NCI-H1417 (cell line): Measurements from ENCODE around the gene RPS15.
"Not testable (repeated sequence)": the region's sequence is repeated elsewhere in the genome, so short reads cannot be mapped to it uniquely, and the experiment has no call there.

Experiments
- DNase-seq, 3 experiments: peaks; one replicate each; lab custom pipeline; 2025; lab: John Stamatoyannopoulos, UW

The RPS15 gene

DNA sequence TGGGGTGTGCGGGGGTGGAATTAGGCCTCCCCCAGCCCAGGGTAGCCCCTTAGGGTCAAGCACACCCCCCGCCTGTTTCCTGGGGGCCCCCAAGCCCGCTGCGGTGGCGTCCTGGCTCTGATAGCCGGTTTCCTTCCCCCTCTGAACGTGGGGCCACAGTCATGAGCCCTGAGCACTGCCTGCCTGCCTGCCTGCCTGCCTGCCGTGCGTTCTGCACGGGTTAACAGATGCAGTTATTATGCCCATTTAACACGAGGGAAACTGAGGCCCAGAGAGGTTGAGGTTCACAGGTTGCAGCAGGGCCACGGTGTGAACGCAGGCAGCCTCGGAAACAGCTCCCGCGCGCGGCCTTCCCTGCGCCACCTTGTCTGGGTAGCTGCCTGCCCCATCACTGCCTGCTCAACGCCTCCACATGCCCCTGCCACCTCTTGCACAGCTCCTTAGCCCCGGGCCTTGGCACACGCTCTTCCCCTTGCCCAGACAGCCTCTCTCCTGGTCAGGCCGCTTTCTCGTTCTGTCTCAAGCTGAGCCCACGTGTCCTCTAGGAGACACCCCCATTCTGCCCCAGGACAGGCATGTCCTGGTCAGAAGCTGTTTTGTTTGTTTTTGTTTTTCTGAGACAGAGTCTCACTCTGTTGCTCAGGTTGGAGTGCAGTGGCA lies 35.7 kb upstream of the RPS15 start:
- no peak for DNase-seq

DNA sequence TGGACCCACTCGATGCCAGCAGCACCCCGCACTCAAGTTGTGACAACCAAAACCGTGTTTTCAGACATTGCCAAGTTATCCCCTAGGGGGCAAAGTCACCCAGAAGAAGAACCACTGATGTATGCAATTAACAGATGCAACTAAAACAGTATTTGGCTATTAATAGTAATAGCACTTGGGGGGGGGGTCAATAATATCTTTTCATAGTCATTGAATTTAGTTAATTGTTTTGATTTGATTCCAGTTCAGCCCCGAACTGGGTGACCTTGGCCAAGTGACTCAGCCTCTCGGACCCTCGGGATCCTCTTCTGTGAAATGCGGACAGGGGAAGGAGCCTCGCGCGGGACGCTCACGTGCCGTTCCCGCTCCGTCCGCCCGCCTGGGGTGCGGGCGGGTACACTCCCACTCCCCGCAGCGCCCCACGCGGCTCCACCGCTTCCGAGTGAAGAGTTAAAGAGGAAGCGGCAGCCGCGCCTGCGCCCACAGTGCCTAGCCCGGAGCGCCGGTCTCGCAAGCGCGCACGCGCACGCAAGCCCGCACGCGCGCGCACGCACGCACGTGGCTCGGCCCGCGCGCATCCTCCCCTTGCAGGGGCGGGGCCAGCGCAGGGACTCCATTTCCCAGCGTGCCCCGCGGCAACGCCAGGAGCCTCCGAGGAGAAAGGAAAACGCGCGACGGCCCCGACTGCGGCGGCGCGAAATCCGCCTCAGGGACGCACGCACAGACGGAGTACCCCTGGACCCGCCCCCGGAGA lies 31.2 kb upstream of the RPS15 start:
- peak; percentile 99 to 100 (median 99) for DNase-seq

DNA sequence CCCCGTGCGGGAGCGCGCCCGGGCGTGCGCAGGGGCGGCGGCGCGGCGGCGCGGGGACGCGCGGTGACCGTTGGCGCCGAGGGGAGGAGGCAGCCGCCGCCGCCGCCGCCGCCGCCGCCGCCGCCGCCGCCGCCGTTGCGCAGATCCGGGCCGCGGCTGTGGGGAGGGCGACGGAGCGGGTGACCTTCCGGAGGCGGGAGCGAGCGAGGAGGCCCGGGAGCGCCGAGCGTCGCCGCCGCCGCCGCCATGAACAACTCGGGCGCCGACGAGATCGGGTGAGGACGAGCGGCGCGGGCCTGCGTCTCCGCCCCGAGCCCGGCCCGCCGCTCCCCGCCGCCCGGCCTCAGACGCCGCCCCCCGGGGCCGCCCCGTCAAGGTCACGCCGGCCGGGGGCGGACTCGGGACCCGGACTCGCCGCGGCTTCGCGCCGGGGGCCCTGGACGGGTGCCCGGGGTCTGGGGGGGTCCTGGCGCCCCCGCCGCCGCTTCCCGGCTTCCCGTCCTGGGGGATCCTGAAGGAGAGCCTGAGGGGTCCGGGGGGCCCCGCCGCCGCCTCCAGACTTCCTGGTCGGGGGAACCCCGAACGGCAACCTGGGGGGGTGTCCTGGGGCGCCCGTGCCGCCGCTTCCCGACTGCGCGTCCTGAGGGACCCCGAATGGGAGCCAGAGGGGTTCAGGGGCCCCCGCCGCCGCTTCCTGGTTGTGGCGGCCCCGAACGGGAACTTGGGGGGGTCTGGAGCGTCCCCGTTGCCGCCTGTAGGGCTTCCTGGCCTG lies 30.5 kb upstream of the RPS15 start, which contains the start of gene DAZAP1:
TSS of gene DAZAP1 (plus strand) at position 59 of the 772 bp plus-strand sequence. CDS start at position 247, 188 bp downstream.
- DNase-seq = peak in 2 of 3 experiments; percentile 45 to 55

DNA sequence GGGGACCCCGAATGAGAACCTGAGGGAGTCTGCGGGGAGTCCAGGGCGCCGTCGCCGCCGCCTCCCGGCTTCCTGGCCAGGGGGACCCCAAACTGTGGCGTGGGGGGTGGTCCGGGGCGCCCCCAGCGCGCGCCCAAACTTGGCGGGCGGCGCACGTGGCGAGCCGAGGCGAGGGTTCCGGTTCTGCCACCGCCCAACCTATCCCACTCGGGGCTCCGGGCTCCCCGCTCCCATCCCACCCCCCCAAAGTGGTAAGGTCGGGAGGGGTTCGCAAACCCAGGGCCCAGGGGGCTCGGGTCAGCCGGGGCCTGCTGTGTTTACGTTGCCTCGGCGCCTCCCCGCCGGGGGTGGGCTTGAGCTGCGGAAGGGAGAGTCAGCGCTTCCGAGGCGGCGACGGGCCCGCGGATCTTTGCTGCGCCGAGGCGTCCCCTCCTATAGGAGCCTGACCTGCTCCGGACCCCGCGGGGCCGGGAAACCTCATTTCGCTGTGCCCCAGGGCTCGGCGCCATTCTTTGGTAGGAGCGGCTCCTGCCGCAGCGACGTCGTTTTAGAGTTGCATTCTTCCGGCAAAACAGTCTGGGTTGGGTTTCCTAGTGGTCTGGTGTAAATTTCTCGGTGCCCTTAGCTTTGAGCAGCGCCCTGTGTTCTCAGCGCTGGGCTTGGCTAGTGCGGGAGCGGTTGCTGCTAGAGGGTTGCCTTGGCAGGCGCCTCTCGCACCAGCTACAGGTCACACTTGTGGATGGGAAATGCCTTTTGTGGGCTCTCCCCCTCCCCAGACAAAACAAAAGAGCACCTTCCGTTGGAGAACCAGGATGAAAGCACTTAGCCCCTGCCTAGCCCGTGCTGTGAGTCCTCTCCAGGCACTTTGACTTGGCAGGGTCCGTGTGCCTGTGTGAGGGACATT lies 29.6 kb upstream of the RPS15 start:
- DNase-seq = peak; percentile 34 to 58 (median 54)

DNA sequence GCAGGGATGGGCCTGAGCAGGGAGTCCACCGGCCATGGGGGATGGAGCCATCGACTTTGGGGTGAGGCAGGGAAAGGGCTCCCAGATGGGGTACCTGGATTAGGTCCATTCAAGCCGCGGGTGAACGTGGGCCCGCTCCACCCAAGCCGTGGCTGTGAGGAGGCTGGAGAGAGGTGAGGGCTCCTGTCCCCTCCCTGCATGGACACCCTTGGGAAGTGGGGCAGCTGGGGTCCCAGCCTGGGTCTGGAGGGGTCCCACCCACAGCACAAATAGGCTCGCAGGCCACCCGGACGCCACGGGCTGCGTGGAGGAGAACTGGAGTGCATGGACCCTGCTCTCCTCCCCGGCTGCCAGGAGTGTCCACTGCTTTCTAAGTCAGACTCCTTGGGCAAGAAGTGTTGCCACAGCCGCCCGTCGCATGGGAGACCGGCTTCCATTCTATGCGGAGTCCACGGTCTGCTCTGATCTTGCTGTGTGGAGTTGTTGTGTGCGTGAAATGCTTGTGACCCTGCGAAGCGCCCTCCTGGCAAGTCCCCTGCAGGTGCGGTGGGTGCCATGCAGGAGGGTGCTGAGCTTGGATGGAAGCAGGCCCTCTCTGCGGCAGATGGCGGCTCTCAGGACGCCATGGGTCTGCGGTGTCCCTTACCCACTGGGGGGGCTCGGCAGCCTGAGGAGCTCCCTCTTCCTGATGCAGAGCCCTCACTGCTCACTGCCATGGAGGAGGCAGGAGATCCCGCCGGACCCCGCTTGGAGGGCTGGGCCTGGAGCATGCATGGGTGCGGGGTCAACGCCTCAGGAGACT lies 28.8 kb upstream of the RPS15 start:
- DNase-seq = no peak

DNA sequence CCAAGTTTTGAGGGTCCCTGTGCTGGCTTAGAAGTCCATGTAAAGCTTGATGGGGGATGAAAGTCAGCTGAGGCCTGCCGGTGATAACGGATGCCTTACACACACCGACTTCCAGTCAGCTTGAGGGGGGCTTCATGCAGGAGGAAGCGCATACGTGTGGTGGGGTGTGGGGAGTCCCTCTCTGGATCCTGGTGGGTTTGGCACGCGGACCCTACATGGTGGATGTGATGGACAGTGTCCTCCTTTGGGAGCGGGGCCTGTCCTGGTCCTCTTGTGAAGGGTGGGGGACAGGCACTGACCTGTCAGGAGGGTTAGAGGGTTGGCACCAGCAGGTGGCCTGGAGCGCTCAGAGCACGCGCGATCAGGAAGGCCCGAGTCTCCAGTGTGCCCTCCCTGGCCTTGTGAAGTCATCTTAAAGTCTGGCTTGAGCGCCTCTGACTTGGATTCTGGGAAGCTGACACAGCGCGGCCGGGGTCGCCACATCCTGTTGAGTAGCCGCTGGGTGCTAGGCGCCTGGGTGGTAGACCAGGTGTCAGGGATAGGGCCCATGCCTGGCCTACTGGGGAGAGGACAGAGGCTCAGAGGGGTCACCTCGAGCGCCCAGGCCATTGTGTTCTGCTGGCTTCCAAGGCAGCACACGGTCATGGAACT lies 27.9 kb upstream of the RPS15 start:
- no peak for DNase-seq

DNA sequence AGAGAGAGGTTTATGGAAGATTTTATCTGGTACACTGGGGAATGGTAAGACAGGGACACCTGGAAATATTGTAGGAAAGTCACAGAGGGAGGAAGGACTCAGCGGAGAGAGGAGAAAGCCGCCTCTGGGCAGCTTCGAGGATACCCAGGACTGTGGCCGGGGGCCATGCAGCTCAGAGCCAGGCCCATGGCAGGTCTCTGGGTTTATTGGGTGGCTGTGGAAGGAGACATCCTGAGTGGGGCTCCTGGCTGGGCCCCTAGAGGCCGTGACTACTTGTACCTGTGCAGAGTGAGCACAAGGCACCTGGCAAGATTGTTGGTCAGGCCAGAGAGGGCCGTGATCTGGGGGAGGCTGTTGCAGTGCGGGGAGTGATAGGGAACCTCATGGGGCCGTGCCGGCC lies 27.4 kb upstream of the RPS15 start:
- no peak for DNase-seq

DNA sequence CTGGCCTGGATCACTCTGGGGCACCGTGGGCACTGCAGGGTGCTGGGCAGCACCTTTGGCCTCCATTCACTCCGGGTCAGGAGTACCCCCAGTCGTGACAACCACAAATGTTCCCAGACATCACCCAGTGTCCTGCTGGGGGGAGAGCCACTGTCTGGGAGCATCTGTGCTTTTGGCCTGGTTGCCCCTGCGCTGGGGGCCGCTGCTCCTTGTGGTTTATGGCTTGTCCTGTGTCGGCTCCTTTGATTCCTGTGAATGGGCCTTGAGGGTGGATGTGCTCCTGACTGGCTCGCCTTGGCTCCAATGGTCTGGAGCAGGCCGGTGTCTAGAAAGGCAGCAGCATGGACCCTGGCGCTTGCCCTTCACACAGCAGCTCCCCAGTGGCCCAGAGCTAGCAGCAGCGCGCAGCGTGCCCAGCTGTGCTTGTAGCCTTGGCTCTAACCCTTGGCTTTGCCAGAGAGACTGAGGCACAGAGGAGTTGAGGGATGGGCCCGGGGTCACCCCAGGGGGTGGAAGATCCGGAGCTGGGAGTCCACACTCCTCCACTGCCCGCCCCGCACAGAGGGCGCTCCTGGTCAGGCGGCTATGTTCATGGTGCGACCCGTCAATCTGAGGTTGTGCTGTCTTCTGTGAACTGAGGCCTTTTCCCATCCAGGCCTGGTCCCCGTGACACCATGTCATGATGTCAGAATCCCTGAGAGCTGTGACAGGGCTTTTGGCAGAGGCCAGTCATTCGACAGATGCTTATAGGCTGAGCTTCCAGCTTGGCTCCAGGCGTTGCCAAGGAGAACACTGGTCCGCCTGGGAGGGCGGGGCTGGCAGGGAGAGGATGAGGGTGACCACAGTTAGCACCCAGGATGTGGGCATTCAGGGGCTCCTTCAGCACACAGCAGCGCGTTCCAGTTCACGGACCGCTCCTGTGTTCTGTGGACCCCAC lies 26.7 kb upstream of the RPS15 start:
- DNase-seq = no peak

DNA sequence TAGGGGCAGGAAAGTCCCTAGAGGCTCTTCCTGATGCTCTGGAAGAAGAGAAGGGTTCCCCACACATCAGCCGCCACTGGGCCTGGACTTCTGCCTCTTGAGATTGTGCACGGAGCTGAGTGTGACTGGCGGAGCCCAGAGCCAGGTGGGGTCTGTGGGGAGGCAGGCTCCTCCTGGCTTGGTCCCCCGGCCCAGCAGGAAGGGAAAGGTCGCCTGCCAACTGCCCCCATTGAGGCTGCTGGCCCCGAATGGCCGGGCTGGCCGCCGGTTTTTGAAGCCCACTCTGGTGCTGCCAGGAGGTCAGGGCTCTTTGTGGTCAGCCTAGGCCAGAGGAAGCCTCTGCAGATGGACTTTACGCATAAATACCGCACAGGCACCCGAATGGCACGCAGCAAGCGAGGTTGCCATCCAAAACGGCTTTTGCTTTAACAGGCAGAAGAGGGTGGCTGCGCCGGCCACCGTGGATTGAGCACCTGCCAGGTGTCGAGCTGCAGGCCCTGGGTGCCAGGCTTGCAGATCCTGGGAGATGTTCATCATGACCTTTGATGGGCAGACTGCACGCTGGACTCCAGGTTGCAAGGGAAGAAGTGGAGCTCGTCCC lies 25.8 kb upstream of the RPS15 start:
- no peak for DNase-seq

DNA sequence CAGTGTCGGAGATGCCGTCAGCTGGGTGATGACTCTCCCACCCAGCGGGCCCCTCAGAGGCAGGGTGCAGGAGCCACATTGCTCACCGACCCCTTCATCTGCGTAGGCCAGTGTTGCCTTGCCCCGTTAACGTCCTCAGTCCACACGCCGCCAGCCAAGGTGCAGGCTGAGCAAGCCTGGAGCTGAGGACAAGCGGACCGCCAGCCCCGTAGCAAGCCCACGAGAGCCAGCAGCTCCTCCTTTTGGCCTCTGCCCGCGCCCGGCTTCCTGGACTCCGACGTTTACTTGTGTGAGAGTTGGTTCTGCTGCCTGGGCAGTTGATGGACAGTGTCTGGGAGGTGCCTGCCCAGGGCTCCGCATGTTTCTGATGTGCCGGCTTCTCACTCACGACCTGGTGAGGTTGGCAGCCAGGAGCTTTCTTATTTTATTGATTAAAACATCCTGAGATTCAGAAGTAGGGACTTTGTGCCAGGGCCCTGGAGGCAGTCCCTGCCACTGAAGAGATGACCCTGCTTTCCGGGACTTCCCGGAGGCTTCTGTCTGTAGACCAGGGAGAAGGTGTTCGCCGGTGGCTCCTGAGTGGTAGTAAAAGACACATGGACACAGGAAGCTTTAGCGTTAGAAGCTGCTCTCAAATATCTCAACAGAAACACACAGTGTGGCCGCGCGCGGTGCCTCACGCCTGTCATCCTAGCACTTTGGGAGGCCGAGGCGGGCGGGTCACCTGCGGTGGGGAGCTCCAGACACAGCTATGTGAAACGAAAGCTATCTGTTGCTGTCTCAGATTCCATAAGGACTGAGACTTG lies 25.0 kb upstream of the RPS15 start:
- DNase-seq = no peak

DNA sequence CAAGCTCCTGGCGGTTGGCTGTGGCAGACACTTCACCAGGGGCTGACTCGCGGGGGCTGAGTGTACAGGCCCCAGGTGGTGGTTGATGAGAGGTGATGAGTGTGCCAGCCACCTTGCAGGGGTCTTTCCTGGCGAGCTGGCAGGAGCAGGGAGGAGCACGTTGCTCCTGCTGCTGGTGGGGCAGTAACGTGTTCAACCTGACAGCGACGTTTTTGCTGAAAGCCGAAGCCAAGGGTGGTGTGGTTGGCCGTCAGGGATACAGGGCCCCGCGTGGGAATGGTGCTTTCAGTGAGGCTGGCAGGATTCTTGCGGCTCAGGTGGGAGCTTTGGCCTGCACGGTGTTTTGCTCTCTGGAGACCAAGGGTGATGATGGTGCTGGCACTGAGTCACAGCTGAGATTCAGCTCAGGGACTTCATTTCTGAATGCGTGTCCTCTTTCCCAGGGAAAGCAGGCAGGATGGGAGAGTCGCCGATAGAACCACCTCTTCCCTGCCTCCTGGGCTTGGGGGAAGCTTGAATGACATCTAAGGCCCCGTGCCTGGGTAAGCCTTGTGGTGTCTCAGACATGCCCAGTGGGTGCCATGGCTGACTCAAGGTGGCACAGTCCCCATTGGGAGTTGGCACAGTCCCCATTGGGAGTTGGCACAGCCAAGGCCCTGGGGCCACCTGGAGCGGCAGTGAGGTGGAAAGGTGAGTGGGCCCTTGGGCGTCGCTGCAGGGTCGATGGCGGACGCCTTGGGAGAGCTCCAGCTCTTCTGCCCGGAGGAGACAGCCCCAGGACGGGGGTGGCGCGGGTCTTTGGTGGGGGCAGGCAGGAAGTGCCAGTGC lies 22.0 kb upstream of the RPS15 start:
- peak in 1 of 3 experiments; percentile 36 for DNase-seq

DNA sequence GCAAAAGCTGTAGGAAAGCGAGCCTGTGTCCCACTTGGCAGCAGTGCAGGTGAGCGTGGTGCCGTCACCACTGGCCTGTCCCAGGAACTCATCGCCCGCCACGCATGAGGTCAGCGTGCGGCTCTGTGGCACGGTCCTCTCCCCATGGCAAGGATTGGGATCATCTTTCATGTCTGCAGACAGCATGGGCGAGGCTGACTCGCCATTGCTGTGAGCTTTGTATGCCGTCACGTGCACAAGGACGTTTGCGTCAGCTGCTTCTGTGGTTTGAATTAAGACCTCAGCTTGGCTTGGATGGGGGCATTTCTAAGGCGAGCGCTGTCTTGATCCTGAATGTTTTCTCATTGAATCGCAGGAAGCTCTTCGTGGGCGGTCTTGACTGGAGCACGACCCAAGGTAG lies 21.1 kb upstream of the RPS15 start:
- DNase-seq = no peak

DNA sequence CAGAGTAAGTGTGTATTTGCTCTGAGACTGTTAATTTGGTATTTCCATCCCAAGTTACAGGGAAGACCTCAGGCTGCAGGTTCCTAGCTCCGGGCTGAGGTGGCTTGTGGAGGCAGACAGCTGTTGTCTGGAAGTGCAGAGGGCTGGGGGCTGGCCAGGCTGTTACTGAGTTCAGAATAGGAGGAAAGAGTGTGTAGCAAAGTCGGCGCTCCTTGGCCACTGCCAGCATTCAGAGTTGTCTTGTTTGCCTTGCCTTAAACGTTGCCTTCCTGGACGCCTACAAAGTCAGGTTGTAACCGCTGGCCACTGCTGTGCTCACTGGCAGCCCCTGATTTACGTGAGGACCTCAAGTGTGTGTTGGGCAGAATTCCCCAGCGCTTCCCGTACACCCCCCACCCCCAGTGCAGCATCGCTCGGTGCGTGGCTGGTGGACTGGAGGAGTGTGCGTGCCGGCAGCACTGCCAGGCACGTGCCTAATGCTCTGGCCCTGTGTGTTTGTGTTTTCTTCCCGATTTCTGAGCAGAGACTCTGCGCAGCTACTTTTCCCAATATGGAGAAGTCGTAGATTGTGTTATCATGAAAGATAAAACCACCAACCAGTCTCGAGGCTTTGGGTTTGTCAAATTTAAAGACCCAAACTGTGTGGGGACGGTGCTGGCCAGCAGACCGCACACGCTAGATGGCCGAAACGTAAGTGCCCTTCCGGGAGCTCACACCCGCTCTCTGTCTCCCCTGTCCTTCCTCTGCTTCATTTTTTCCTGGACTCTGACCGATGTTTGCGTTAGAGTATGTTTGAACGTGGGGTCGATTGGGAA lies 20.3 kb upstream of the RPS15 start:
- no peak for DNase-seq

DNA sequence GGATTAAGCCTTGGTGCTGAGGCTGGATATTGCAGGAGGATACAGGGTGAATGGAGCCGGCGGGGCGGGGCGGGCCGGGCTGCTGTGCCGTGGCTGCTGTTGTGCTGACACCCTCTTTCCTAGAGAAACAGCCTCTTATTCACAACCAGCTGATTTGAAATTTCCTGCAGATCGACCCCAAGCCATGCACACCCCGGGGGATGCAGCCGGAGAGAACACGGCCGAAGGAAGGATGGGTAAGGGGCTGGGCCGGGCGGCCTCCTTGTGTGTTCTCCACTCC lies 19.8 kb upstream of the RPS15 start:
- DNase-seq = no peak

DNA sequence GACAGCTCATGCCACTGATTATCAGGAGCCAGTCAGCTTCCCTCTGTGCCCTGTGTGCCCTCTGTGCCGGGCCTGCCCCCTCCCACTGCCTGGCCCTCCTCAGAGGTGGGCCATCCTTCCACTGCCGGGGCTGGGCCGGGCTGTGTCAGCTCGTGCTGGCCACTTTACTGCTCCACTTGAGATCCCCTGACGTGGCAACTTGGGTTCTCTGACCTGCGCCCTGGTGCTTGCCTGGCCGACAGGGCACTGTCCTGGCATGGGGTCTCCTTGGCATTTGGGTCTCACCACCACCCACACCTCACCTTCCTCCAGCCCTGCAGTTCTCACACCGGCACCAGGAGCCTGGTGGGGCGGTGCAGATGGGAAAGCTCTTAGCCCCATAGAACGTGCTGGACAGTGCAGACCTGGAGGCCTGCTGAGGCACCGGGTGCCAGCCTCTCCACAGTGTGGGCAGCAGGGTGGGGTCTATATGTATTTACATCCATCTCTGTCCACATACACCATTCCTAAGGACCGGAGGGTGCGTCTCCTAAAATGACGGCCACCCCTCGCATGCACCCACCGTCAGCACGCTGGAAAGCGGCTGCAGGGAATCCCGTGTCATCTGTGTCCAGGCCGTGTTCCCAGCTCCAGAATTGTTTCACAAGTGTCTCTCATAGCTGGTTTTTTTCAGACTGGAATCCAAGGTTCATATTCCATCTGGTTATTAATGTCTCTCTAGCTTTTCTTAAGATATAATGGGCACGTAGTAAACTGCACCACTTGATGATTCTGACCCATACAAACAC lies 19.1 kb upstream of the RPS15 start:
- DNase-seq = no peak

DNA sequence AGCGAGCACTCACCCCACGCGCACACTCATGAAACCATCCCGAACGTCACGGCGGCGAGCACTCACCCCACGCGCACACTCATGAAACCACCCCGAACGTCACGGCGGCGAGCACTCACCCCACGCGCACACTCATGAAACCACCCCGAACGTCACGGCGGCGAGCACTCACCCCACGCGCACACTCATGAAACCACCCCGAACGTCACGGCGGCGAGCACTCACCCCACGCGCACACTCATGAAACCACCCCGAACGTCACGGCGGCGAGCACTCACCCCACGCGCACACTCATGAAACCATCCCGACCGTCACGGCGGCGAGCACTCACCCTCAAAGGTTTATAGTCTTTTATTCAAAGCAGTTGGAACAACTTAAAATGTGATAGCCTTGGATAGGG lies 18.1 kb upstream of the RPS15 start:
- not testable (repeated sequence) for DNase-seq
